GM21786 (cell line): Measurements from ENCODE around the gene PFKM.
A peak's percentile ranks its signal among the peaks of the same experiment; 100 is the strongest.
"Not testable (repeated sequence)": the region's sequence is repeated elsewhere in the genome, so short reads cannot be mapped to it uniquely, and the experiment has no call there.

ENCODE experiments used
- ATAC-seq: cut with Tn5 transposase; IDR thresholded peaks from one replicate; pipeline ENCODE4 v1.9.1; 2021; ENCODE audit not compliant: unreplicated experiment

PFKM gene

GRCh38 chr12:48155786-48156185, 36.6 kb downstream of the PFKM start:
- not testable (repeated sequence) for ATAC-seq

- no peak for ATAC-seq
These were observed 37.5 kb downstream of the PFKM start for GRCh38 chr12:48156652-48157017.

- ATAC-seq: peak; percentile 79
These were observed 38.1 kb downstream of the PFKM start, which contains the start of gene ASB8 for GRCh38 chr12:48157018-48157888. TSS of gene ASB8 (minus strand) at chr12:48157515. CDS start at chr12:48153496, 4,019 bp downstream.

DNA sequence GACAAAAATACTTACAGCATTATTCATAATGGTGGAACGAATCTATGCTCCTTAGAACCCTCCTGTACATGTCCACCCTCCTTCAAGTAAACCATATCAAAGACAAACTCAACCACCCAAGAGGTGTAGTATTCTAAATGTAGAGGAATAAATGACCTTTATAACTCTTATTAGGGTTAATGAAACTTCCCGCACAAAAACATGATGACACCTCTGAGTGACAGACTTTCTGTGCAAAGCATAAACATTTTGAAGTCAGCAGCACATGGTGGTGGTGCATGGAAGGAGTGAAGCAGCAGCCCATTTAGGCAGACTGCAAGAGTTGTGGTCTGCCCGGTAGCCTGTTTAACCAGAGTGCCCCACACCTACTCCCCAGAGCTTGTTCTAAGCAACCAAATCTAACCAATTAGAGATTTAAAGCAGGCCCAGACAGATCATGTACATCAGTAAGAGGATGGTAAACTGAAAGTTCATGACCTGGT, 38.8 kb downstream of the PFKM start:
- ATAC-seq: peak; percentile 5

- no peak for ATAC-seq
These were observed 40.9 kb downstream of the PFKM start for GRCh38 chr12:48160046-48160445.

- no peak for ATAC-seq
These were observed 41.6 kb downstream of the PFKM start for GRCh38 chr12:48160807-48161206.

GRCh38 chr12:48163150-48163747, 44.1 kb downstream of the PFKM start:
- ATAC-seq: no peak

GRCh38 chr12:48164451-48164850, 45.3 kb downstream of the PFKM start:
- ATAC-seq: no peak

DNA sequence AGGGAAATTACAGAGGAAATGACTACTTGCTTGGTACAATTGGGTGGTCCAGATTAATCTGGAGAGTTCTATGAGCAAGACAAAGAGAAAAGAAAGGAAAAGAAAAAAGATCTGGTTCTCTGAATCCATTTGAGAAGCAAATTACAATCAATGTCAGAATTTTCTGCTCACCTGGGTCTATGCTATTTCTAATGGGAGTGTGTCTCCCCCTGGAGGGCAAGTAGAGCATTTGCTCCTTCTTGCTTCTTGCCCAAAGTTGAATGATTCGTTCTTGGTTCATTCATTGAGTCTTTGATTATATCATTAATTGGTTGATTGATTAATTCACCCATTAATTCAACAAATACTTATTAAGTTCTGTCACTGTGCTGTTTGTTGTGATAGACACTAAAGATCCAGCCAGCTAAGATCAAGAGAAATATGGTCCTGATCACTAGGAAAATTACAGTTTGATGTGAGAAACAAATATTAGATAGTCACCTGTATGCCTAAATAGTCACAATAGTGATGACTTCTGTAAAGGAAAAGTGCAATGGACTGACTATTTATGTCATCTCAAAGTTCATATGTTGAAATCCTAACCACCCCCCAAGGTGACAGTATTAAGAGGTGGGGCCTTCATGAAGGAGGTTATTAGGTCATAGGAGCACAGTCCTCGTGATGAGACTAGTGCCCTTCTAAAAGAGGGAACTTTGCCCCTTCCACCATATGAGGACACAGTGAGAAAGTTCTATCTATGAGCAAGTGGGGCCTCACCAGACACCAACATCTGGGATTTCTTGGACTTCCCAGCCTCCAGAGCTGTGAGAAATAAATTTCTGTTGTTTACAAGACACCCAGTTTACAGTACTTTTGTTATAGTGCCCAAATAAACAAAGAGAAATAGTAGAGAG, 46.2 kb downstream of the PFKM start:
- no peak for ATAC-seq

GRCh38 chr12:48169011-48169410, 49.8 kb downstream of the PFKM start:
- no peak for ATAC-seq

DNA sequence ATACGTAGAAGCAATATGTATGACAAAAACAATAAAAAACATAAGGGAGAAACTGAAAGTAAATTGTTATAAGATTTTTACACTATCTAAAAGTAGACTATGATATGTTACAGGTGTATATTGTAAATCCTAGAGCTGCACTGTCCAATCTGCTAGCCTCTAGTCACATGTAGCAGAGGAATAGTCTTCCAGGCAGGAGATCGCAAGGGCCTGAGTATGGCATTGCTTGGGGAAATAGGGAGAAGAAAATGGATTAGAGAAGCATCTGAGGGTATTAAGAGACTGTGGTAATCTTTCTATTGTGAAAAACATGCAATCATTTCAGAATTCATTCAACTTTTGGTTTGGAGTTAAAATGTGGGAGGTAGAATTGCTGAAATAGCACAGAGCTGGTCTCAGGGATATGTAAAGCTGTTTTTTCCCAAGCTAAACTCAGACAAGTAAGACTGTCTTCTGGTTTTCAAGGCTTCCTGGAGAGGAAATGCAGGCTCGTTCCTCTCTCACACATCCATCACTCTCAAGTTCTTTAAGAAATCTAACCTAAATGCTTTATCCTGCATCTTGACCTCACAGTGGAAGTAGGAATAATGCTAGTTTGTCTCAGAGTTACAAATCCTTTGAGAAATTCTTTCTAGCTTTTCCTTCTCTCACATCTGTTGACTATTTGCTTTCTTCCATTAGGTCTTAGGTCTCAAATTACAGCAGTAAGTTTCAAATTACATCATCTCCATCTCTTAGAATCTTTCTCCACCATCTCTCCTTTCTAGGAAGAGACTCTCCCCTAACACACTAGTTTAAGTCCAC, 56.7 kb downstream of the PFKM start:
- ATAC-seq: no peak

GRCh38 chr12:48176417-48176751, 57.2 kb downstream of the PFKM start:
- ATAC-seq: no peak

GRCh38 chr12:48177982-48178381, 58.8 kb downstream of the PFKM start:
- no peak for ATAC-seq

GRCh38 chr12:48179466-48179865, 60.3 kb downstream of the PFKM start:
- ATAC-seq: no peak

DNA sequence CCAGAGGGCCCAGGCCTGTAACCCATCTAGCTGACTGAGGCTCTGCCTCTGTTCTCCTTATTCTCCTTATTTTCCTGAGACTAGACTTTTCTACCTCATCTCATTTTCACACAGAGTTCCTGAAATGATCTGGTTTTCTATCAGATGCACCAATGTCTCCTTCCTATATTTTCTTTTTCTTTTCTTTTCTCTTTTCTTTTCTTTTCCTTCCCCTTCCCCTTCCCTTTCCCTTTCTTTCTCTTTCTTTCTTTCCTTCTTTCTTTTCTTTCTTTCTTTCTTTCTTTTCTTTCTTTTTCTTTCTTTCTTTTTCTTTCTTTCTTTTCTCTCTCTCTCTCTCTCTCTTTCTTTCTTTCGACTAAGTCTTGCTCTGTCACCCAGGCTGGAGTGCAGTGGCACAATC, 61.3 kb downstream of the PFKM start:
- no peak for ATAC-seq

DNA sequence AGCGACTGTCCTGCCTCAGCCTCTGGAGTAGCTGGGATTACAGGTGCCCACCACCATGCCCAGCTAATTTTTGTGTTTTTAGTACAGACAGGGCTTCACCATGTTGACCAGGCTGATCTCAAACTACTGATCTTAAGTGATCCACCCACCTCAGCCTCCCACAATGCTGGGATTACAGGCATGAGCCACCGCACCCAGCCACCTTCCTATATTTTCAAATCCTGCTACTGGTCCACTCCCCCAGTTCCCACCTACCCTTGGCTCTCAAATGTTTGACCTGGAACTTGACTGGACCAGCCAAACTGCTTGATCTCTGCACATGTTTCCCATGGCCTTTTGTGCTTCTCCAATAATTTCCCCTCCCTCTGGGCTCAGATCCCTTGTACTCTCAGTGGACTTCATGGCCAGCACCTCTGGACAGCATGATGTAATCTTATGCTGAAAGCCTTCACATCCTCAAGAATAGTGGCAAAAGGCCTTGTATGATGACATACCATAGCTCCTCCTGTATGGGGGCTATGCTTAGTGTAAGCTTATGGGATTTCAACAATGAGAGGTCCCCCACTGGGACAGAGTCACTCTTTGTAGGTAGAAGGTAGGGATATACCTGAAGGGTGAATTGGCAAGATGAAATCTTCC, 61.8 kb downstream of the PFKM start:
- ATAC-seq: no peak

GRCh38 chr12:48182631-48183030, 63.5 kb downstream of the PFKM start:
- no peak for ATAC-seq

GRCh38 chr12:48183091-48183875, 64.1 kb downstream of the PFKM start, which contains the start of gene CCDC184:
TSS of gene CCDC184 (plus strand) at chr12:48183644. CDS start at chr12:48184123, 479 bp downstream.
- ATAC-seq: peak; percentile 60

DNA sequence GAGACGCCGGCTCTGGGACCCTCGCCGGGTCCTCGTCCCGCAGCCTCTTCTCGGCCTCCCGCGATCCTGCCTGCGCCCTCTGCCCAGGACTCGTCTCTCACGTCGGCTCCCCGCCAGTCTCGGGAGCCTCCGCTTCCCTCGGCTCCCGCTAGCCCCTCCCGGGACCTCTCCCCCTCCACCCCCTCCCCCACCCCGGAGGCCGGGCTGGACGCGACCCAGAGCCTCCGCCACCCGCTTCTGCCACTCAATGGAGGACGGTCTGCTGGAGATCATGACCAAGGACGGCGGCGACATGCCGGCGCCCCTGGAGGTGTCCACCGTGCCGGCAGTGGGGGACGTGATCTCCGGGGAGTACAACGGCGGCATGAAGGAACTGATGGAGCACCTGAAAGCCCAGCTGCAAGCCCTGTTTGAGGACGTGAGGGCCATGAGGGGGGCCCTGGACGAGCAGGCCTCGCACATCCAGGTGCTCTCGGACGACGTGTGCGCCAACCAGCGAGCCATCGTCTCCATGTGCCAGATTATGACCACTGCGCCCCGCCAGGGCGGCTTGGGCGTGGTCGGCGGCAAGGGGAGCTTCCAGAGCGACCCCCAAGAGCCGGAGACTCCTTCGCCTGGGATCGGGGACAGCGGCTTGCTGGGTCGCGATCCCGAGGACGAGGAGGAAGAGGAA, 64.8 kb downstream of the PFKM start:
- no peak for ATAC-seq
